HCT116 (cell line): Measurements from ENCODE around the gene TRIP10. TPM values are rescaled to one million over a fixed set of nuclear protein-coding genes. Genes with fewer than 3 reads are reported as not detected.

ENCODE experiments used
- ATAC-seq: fragments of 200-7000 bp; cut with Tn5 transposase; 2 replicates; pipeline ENCODE4 v1.9.1; 2020; ENCODE audit warnings: mild to moderate bottlenecking, moderate library complexity
- BruUV-seq: library from RNA; stranded (reverse); fragments of 400-500 nt; replicated peaks from 2 replicates; lab custom pipeline; 2021; lab: Mats Ljungman, UMichigan
- CTCF ChIA-PET: fragments of 300-600 bp; sonication (Branson Sonifier 250); formaldehyde crosslinking; loops from one replicate; lab custom pipeline; 2021; ENCODE audit warnings: antibody characterized with exemption; lab: Charles Lee
- POLR2A ChIA-PET: fragments of 300-600, 350-600 bp; sonication (Branson Sonifier 250); formaldehyde crosslinking; loops from one replicate; lab custom pipeline; 2021; ENCODE audit warnings: antibody characterized with exemption; lab: Charles Lee
- RAD21 ChIA-PET, 2 experiments: fragments of 300-600 bp; sonication (Branson Sonifier 250); formaldehyde crosslinking; loops; one replicate each; lab custom pipeline; 2023; ENCODE audit warnings: low total read pairs in 2 of 2; ENCODE audit not compliant: uncharacterized antibody in 2 of 2, unreplicated experiment in 2 of 2, low non-redundant PET in 1 of 2; lab: Charles Lee
- DNase-seq: peaks from one replicate; pipeline ENCODE4 v3.0.0-alpha.2; 2010; ENCODE audit warnings: low read depth, low spot score
- H2AFZ ChIP-seq: fragments of 200-600 bp; shearing (Covaris generic), sonication (generic); 2 replicates; pipeline ENCODE4 v1.6.1; 2017; ENCODE audit warnings: low read depth, mixed run types, mixed read lengths, antibody characterized with exemption, low read length; ENCODE audit not compliant: poor library complexity, severe bottlenecking
- H3K27ac ChIP-seq: 2 replicates; pipeline ENCODE4 v1.5.1; 2012; ENCODE audit warnings: low read depth, low read length
- H3K27me3 ChIP-seq: fragments of 200-600 bp; sonication (generic); 2 replicates; pipeline ENCODE4 v1.6.1; 2016; ENCODE audit warnings: mixed run types, low read length, mixed read lengths; ENCODE audit not compliant: insufficient read depth
- H3K36me3 ChIP-seq, 2 experiments: fragments of 200-500 bp in 1 of 2; fragments of 200-600 bp in 1 of 2; sonication (Bioruptor generic) in 1 of 2; sonication (generic) in 1 of 2; 2 replicates each; pipeline versions ENCODE4 v1.5.1 to v1.6.1; 2014 to 2016; ENCODE audit warnings: low read length in 2 of 2, inconsistent platforms in 1 of 2, mixed read lengths in 1 of 2, mixed run types in 1 of 2; ENCODE audit not compliant: insufficient read depth in 2 of 2, control insufficient read depth in 1 of 2
- H3K4me1 ChIP-seq, 2 experiments: fragments of 200-600 bp in 1 of 2; sonication (generic) in 1 of 2; 2 replicates each; pipeline versions ENCODE4 v1.5.1 to v1.6.1; 2012 to 2017; ENCODE audit warnings: low read length in 2 of 2, inconsistent platforms in 1 of 2, mild to moderate bottlenecking in 1 of 2, mixed read lengths in 1 of 2, mixed run types in 1 of 2, moderate library complexity in 1 of 2; ENCODE audit not compliant: insufficient read depth in 2 of 2, control insufficient read depth in 1 of 2
- H3K4me2 ChIP-seq: fragments of 200-600 bp; sonication (generic); 2 replicates; pipeline ENCODE4 v1.6.1; 2017; ENCODE audit warnings: mixed run types, low read length, mixed read lengths
- H3K4me3 ChIP-seq, 2 experiments: fragments of 200-600 bp in 1 of 2; sonication (generic) in 1 of 2; replicated peaks in 1 of 2; 2 replicates each; pipeline ENCODE4 v1.5.1; 2011 to 2016; ENCODE audit warnings: low read length in 2 of 2, control low read depth in 1 of 2, low read depth in 1 of 2, mild to moderate bottlenecking in 1 of 2, mixed read lengths in 1 of 2, mixed run types in 1 of 2
- H3K79me2 ChIP-seq: fragments of 200-600 bp; sonication (generic); 2 replicates; pipeline ENCODE4 v1.6.1; 2017; ENCODE audit warnings: mild to moderate bottlenecking, mixed run types, low read length, moderate library complexity, mixed read lengths; ENCODE audit not compliant: insufficient read depth
- H3K9ac ChIP-seq: fragments of 200-600 bp; sonication (generic); 2 replicates; pipeline ENCODE4 v1.6.1; 2016; ENCODE audit warnings: low read length, mixed read lengths
- H3K9me2 ChIP-seq: fragments of 200-600 bp; sonication (generic), shearing (Covaris generic); 2 replicates; pipeline ENCODE4 v1.6.1; 2017; ENCODE audit warnings: mixed run types, mild to moderate bottlenecking, moderate library complexity; ENCODE audit not compliant: insufficient read depth
- H3K9me3 ChIP-seq, 2 experiments: fragments of 200-500 bp in 1 of 2; fragments of 200-600 bp in 1 of 2; sonication (Bioruptor generic) in 1 of 2; sonication (generic) in 1 of 2; 2 replicates each; pipeline ENCODE4 v1.6.1; 2014 to 2017; ENCODE audit warnings: low read length in 2 of 2, mixed read lengths in 2 of 2, inconsistent platforms in 1 of 2, low read depth in 1 of 2, mild to moderate bottlenecking in 1 of 2, mixed run types in 1 of 2, moderate library complexity in 1 of 2; ENCODE audit not compliant: control insufficient read depth in 1 of 2, insufficient read depth in 1 of 2
- H4K20me1 ChIP-seq: fragments of 200-600 bp; sonication (generic), shearing (Covaris generic); 2 replicates; pipeline ENCODE4 v1.6.1; 2017; ENCODE audit warnings: mixed run types, mild to moderate bottlenecking, moderate library complexity; ENCODE audit not compliant: insufficient read depth
- CEBPB ChIP-seq: IDR thresholded peaks from 2 replicates; pipeline ENCODE4 v1.6.1; 2012; ENCODE audit warnings: low read depth
- ELF1 ChIP-seq: IDR thresholded peaks from 2 replicates; pipeline ENCODE4 v1.6.1; 2012; ENCODE audit warnings: low read depth, borderline replicate concordance
- EZH2 ChIP-seq: fragments of 200-600 bp; sonication (generic); IDR thresholded peaks from 2 replicates; pipeline ENCODE4 v1.6.1; 2017; ENCODE audit warnings: antibody characterized with exemption, mixed run types
- EZH2phosphoT487 ChIP-seq: fragments of 200-600 bp; IDR thresholded peaks from 2 replicates; pipeline ENCODE4 v1.6.1; 2018; ENCODE audit warnings: antibody characterized with exemption, borderline replicate concordance
- FOSL1 ChIP-seq: IDR thresholded peaks from 2 replicates; pipeline ENCODE4 v1.6.1; 2012; ENCODE audit warnings: low read depth
- JUND ChIP-seq: IDR thresholded peaks from 2 replicates; pipeline ENCODE4 v1.6.1; 2012
- POLR2AphosphoS5 ChIP-seq: IDR thresholded peaks from 2 replicates; pipeline ENCODE4 v1.6.1; 2011; ENCODE audit warnings: mild to moderate bottlenecking, low read depth, low read length, moderate library complexity
- RAD21 ChIP-seq: IDR thresholded peaks from 2 replicates; pipeline ENCODE4 v1.6.1; 2012; ENCODE audit warnings: low read depth, mild to moderate bottlenecking
- SP1 ChIP-seq: IDR thresholded peaks from 2 replicates; pipeline ENCODE4 v1.6.1; 2012; ENCODE audit warnings: low read depth
- SRF ChIP-seq: IDR thresholded peaks from 2 replicates; pipeline ENCODE4 v1.6.1; 2012; ENCODE audit warnings: low read depth
- TCF7L2 ChIP-seq: IDR thresholded peaks from 2 replicates; pipeline ENCODE4 v1.7.0; 2011; ENCODE audit warnings: borderline replicate concordance, inconsistent platforms; ENCODE audit not compliant: insufficient read depth, insufficient read length; ENCODE audit errors: extremely low read depth
- intact Hi-C: fragments of 100-400 bp; cut with micrococcal nuclease; formaldehyde crosslinking; loops from 2 replicates; pipeline ENCODE4 v1.10.0; 2022
- total RNA-seq: library from RNA; stranded (reverse); gene quantifications from one replicate; pipeline ENCODE4 v1.2.1, GENCODE V29; 2021; ENCODE audit not compliant: unreplicated experiment
- TF ChIP-seq, protein P1 (sequence below): IDR thresholded peaks from 2 replicates; pipeline ENCODE4 v1.6.1; 2012

TRIP10 gene
- total RNA-seq, 1 experiment from 2014 or later = 111 TPM

- TF ChIP-seq, protein P1, sequence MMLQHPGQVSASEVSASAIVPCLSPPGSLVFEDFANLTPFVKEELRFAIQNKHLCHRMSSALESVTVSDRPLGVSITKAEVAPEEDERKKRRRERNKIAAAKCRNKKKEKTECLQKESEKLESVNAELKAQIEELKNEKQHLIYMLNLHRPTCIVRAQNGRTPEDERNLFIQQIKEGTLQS = no peak
- TF ChIP-seq POLR2AphosphoS5 (no peak), FOSL1 (no peak), JUND (no peak), SRF (no peak), EZH2phosphoT487 (no peak), EZH2 (no peak)
Measured at GRCh38 chr19:6709549-6709948, 29.9 kb upstream of the TRIP10 start (continued).

- 0 out of 2 replicates have a peak, but pooled peaks have one; percentile 47 for ATAC-seq
- RAD21 ChIA-PET = no interaction called here
- TF ChIP-seq, protein P1 = no peak
- TF ChIP-seq SP1 (no peak), ELF1 (no peak), EZH2 (no peak), RAD21 (no peak), EZH2phosphoT487 (no peak), CEBPB (no peak), TCF7L2 (no peak)
- TF ChIP-seq, all 23 proteins: peak for 0
- H3K9ac ChIP-seq = no peak overlapping the region
- BruUV-seq = no TSS peak
- no peaks in the 10 kb centered on the region for H3K79me2 ChIP-seq
- no peaks in the 10 kb centered on the region for H3K9me3 ChIP-seq
- ChIA-PET POLR2A (no interaction called here), CTCF (no interaction called here)
- H3K4me2 ChIP-seq = no peak overlapping the region
- no peaks in the 10 kb centered on the region for H3K4me1 ChIP-seq
- no peaks in the 10 kb centered on the region; the same call in 1 of the 2 replicates for H3K27me3 ChIP-seq
- no peaks in the 10 kb centered on the region for H4K20me1 ChIP-seq
- no peak overlapping the region for H2AFZ ChIP-seq
- no peaks in the 10 kb centered on the region for H3K9me2 ChIP-seq
- no peaks in the 10 kb centered on the region for H3K36me3 ChIP-seq
- intact Hi-C loops = no loop called here
- H3K4me3 ChIP-seq = no peak overlapping the region
- H3K27ac ChIP-seq = no peak overlapping the region
- DNase-seq = no peak
Measured at GRCh38 chr19:6710273-6711077, 29.0 kb upstream of the TRIP10 start.
